ENCODE data around the gene FSCN2.

Gene FSCN2

DNA sequence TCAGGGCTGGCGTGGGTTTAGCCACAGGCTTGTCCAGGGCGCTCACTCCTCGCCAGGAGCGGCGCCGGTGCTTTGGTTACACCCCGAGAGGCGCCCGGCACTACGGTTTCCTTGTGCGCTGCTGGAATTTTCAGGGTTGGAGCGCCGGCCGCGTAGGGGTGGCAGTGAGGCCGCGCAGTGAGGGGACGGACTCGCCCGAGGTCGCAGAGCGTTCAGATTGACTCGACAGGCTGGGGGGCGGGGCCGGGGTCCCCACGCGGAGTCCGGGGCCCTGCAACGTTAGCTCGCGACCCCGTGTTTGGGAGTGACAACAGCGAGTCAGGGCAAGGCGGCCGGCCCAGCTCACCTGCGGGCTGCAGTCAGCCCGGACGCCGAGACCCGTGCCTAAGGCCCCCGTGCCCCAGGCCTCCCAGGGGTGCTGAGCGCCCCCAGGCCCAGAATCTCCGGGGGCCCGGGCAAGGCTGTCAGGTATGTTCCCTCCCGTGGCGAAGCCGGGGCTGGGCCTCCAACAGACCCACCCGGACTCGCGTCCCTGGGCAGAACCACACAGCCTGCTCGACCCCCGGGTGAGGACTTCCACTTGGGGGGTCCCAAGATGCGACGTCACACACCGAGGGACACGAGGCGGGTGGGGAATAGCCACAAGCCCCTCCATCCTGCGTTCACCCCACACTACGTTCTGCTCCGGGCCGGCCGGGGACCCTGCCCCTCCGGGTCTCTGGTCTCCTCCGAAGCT is 14.3 kb upstream of the FSCN2 start:
- DNase-seq, result peak; percentile 69

DNA sequence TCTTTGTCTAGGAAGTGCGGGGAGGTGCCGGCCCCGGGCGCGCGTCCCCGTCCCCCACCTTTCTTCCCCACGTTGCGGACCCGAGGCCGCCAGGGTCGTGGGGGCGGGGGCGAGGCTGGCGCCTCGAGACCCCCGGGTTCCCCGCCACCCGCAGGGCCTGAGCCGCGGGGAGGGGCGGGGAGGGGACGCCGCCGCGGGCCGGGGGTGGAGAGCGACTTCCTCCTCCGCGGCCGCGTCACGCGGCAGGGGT is 13.8 kb upstream of the FSCN2 start:
- no peak for DNase-seq

DNA sequence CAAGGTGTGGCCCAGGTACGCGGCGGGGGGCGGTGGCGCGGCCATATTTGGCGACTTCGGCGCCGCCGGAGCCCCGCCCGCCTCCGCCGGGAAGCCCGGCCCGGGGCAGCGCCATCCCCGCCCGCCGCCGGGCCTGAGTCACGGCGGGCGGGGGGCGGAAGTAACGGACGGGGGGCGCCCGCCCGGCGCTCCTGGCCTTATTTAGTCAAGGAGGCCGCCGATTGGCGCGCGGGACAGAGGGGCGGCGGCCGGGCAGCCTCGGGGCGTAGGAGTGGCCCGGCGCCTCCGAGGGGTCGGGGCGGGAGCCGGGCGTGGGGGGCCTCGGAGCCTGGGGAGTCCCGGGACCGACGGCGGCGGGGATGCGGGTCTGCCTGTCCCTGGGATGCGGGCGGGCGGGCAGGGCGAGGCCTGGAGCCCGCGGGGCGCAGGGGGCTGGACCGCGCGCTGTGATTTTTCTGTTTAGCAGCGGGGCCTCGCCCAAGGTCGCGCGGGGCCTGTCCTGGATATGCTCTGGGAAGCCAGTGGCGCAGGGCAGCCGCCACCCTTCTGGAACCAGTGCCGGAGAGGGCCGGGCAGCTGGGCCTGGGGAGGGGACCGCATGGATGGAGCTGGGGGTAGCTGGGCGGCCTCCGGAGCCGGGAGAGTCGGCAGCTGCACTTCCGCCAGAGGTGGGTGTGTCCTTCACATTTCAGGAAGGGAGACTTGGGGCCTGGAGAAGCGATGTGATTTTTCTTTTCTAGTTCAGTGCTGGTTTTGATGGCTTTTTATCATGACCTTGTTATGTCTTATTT is 13.2 kb upstream of the FSCN2 start:
- DNase-seq, result peak; percentile 82

DNA sequence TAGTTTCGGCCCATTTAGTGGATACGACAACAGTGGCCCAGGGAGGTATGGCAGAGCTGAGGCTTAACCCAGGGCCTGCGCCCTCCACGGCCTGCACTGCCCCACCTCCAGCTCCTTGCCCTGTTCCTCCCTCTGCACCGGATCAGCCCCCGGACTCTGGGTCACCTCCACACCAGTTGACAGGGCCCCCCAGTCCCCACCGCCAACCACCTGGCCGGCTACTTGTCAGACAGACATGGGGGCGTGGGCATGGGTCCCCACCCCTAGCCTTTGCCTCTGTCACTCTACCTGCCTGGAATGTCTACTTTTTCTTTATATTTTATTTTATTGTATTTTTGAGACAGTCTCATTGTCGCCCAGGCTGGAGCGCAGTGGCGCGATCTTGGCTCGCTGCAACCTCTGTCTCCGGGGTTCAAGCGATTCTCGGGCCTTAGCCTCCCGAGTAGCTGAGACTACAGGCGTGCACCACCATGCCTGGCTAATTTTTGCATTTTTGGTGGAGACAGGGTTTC is 12.6 kb upstream of the FSCN2 start:
- no peak for DNase-seq

DNA sequence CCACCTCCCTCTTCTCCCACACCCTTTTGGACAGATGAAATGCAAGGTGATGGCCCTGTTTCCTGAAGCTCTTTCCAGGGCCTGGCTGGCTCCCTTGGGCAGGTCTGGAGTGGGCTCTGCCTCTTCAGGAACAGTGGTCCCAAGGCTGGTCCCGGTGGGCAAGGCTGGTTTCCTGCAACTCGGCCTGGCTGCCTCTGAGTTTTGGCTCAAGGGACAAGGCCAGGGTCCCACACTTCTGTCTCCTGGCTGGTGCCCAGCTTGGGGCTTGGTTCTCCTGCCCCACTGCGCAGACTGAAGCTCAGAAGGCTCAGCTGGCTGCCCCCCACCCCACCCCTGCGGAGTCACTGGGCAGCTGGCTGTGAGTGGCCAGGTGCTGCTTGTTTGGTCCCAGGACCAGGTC is 11.7 kb upstream of the FSCN2 start:
- no peak for DNase-seq

DNA sequence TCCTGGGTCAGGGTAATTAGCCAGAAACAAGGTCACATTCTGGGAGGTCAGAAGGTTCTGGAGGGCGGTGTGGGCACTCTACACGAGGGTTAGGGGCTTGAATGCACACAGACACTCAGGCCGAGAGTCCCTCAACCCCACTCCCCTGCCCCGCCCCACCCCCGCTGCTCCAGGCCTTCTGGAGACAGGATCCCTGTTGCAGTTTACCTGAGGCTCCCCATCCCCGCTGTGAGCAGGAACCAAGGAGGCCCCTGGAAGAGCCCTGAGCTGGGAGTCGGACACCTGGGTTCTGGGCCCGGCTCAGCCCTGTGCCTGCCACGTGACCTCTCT is 11.2 kb upstream of the FSCN2 start:
- DNase-seq, result no peak

DNA sequence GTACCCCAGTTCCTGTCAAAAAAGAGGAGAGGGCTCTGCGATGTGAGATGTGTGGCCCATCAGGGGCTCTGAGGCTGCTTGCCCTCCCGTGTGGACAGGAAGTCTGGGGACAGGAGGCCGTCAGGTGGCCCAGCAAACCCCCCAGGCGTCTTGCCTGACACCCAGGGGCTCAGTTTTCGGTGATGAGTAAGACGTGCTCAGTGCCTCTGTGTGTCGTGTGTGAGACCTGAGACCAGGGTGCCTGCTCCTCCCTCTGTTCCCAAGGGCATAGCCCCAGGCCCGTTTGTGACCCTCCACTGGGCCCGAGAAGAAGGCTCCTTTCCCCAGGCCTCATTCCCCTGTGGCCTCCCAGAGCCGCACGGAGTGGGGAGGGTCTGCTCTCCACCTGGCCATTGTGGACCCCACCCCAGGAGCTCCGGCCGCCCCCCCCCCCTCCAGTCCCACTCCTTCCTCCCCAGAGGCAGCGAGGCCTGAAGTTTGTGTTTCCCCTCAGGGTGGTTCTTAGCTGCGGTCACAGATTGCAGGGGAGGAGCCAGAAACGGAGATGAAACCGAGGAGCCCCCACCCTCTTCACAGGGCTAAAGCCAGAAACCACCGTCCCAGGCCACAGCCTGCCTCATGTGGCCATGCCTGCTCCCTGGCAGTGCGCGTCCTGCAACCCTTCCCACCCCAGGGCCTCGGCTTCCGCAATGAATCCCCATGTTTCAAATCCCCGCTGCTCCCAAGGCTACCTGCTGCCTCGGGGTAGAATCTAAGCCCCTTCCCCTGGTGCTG is 10.7 kb upstream of the FSCN2 start:
- no peak for DNase-seq

DNA sequence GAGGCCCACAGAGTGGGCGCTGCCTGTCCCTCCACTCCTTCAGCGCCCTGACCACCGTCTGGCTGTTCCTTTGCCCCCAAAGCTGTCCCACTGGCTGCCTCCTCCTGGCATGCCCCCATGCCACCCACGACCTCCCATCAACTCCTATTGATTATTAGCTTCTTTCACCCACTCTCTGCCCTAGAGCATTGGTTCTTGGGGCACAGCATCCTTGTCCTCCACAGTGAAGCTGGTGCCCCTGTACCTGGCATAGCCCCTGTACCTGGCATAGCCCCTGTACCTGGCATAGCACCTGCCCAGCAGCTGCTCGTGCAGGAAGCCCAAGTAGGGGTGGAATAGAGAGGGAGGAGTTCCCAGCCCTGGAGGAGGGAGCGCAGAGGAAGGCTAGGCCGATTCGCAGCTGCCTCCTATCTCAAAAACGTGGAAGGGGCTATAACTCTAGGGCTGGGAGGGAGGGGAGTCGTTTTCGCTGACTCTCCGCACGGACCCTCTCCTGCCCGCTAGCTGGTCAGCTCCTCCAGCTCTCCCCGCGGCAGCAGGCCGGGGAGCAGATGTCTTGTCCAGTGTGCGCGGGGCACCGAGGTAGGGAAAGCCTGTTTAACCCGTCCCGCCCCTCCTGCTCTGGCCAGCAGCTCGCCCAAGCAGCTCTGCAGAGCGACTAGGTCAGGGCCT is 9.9 kb upstream of the FSCN2 start:
- DNase-seq, result no peak

DNA sequence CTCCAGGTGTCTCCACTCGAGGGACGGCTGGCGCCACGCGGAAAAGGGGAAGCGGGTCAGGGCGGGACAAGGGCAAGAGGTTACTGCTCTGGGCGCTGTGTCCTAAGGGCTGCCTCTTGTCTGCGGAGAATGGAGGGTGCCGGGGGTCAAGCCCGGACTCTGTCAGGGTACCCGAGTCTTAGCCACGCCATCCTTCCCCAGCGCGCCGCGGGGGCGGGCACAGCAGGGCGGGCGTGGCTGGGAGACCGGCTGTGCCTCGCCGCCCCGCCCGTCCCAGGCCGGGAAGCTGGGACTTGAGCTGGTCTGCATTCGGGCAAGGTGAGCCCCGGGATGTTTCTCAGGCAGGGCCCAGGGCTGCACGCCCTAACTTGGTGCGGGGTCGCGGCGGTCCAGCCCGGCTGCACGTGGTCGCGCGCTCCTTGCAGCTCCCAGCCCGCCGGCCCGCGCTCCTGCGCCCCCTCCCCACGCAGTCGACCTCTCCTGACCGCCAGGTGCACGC is 9.3 kb upstream of the FSCN2 start:
- DNase-seq, result peak; percentile 51

DNA sequence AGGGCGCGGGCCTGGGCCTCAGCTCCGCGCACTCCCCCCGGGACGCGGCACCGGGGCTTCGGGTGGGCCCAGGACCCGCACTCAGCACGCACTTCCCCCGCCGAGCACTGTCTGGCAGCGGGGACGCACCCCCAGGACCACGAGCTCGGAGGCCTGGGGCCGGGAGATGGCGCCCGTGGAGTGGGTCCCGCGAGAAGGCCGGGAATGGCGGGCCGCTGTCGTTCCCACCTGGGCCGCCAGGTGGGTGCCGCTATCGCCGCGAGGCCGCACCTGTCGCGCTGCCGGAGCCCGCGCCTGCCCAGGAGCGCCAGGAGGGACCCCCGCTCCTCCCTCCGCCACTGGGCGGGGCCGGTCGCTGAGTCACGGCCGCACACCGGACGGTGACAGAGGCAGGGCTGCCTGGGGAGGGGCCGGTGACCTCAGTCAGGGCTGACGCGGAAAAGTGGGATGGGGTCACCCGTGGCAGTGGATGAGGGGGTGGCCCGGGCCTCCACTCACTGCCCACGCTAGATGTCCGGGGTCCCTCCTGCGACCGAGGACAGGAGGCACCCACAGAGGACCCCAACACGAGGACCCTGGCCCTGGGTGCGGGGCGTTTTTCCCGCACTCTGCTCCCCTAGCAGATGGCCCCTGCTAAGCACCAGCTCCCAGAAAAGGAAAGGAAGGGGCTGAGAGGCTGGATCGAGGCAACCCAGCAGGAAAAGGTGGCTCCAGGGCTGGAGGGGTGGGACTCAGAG is 8.7 kb upstream of the FSCN2 start:
- peak; percentile 65 for DNase-seq

DNA sequence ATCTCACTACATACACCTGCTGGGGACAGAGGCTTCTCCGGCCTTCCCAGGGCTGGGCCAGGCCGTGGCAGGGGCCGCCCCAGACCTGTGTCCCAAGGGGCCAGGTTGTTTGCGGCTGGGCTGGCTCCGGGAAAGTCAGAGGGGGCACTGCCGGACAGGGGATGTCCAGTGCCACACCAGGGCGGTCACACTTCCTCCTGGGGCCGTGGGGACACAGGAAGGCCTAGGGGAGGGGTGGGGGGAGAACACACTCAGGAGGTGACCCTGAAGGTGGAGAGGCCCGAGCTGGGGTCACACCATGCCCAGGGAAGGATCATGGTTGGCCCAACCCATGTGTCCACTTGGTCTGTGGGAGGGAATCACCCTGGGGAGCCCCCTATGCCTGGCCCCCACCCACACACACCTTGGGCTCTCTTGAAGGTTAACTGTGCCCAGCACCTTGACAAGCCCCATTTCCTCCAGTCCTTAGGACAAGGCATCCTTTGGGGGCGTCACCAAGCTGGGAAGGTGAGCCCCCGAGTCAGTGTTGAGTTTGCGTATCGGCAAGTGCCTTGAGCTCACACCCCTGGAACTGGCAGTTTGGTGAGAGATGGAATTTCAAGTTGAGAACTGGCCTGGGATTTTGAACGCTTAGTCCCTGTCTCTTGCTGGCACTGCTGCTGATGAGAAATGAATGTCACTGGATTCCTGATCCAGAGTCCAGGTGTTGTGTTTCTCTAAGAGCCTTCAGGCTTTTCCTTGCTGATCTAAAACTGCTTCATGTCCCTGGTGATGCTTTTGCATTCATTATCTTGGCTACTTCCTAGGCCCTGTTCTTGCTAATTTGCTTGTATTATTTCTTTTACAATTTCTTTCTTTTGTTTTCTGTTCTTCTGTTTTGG is 7.9 kb upstream of the FSCN2 start:
- no peak for DNase-seq

DNA sequence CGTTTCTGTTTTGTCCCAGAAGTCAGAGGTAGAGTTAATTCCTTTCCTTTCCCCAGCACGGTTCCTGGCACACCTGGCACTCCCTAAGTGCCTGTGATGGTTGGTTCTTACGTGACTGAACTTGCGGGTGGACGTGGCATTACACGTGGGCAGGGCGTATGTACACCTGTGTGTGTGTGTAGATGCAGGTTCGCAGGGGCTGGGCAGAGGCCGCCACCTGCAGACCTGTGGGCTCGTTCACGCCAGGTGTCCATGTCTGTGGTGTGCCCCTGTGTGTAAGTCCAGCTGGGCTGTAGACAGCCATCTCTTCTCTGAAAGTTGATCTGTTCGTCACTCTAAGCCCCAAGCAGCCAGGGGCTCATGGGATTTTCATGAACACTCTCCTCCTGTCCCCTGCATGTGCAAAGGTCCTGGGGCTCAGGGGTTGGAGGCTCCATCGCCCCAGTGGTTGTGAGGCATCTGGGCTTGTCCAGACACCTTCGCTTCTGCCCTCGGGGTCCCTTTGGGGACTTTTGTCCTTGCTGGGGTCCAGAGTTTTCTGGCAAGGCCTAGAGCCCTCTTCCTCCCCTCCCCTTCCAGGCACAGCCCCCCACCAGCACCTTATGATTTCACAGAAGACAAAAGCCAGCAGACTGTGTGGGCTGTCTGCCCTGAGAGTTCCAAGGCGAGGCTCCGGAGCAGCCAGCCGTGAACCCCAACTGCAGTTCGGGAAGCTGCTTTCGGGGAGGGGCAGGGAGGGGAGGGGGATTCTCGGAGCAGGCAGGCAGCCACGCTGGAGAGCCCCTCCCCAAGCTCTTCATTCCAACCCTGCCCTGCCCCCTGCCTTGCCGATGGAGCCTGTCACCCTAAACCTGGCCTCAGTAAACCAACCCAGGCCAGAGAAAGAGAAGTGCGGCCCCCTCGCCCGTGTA is 5.4 kb upstream of the FSCN2 start:
- no peak for DNase-seq

DNA sequence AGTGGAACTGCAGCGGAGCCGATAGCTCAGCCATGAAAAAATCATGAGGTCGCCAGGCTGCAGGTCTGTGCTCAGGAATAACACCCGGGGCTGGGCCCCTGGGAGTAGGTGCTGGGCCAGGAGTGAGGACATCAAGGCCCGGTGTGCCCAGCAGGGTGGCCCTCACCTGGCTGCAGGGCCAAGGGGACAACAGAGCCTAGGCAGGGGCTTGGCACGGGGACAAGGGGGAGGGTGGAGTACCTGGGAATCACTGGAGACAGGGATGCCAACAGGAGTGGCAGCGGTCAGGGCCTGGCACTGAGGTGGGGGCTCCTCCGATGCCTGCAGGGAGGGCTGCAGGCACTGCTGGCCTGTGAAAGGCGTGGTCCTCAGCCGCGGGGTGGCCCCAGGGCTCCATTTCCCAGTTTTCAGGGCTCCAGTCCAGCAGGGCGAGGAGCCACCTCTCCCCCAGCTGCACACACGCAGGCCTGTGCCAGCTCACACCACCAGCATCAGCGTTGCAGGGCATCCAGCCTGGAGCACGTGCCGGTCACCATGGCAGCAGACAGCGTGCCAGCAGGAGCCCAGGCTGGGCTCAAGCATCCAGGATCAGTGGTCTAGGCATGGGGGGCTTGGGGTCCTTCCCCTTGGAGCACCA is 4.7 kb upstream of the FSCN2 start:
- no peak for DNase-seq

DNA sequence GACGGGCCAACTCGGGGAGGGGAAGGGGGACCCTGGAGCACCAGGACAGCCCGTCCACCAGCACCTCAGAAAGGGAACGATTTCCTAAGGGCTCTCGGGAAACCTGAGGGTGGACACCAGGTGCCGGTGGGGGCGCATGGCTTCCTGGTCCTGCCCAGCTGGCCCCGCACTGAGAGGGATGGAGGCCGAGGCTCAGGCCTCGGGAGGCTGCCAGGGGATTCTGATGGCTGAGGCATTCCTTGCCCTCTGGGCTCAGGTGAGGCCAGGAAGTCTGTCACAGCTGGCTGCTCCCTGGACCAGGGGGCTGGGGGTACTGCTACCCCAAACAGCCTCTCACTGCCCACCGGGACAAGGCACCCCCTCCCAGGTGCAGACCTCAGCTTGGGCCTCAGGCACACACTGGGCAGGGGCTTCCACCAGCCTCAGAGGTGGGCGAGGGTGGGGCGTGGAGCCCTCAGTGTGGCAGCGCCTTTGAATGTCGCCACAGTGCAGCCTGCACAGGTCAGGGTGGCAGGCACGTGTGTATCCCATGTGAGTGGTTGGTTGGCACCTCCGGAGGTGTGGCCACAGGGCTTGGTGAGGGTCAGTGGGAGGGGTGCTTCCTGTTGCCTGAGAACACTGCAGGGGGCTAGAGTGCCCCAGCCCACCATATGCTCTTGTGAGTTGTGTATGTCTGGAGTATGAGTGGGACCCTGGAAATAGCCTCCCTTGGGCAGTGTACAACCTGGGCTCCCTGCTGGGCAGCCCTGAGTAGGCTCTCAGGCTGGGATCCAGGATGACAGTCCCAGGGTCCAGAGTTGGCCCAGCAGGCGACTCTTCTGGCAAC is 3.9 kb upstream of the FSCN2 start:
- DNase-seq, result no peak

DNA sequence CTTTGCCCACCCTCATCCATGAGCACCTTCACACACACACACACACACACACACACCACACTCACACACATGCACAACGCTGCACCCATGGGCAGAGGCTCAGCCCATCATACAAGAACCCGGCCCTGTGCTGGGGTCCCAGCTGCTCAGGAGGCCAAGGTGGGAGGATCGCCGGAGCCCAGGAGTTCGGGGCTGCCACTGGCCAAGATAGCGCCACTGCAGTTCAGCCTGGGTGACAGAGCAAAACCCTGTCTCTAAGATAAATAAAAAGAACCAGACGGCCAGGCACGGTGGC is 3.4 kb upstream of the FSCN2 start:
- no peak for DNase-seq

DNA sequence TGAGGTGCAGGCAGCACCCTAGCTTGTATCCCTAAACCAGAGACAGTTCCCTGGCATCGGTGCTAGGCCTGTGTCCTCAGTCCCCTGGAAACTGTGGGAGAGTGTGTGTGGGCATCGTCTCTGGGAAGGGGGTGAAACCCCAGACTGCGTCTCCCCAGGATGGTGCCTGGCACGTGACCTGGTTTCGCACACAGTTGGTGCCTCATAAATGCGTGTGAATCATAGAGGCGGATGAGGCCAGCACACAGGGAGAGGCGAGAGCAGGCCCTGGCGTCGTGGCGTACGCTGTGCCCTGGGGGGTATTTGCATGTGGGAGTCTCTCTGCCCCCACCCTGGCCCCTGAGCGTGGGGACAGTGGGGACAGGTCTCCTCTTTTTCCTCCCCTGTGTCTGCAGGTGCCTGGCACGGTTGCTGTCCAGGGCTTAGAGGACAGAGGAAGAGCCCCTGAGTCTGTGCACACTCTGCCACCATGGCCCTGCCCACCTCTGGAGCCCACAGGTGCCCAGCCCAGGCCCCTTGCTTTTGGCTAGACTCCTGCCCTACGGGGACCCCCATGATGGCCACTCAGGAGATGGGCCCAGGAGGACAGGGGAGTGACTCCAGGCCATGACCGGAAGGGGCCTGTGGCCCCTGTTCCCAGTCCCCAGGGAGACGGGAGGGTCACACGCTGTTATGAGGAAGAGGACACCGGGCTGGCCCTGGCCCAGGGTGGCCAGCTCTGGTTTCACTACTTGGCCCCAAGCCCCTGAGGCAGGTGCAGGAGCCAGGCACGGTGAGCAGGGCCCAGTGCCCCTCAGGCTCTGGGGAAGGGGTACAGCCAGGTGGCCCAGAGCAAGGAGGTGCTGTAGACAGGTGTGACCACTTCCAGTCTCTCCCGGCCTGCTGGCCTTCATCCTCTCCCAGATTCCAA is 1.3 kb upstream of the FSCN2 start:
- DNase-seq, result no peak

DNA sequence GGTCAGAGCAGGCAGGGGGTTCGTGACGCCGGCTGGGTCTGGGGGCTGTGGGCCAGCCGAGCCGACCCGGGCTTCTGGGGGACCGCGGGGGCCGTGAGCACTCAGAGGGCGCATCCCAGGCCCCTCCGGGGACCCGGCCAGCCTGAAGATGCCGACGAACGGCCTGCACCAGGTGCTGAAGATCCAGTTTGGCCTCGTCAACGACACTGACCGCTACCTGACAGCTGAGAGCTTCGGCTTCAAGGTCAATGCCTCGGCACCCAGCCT is 140 bp downstream of the FSCN2 start:
- no peak for DNase-seq

All from activated CD4-positive, alpha-beta T cell treated with anti-CD3 and anti-CD28 coated beads, Interleukin-10, Interleukin-2, amounts not matched to agents 100 ng/mL and 50 ng/mL, durations not matched to agents 16 hours and 8 hours (primary cell).